ENCODE measurements around the gene COX7B2.

COX7B2 gene

DNA sequence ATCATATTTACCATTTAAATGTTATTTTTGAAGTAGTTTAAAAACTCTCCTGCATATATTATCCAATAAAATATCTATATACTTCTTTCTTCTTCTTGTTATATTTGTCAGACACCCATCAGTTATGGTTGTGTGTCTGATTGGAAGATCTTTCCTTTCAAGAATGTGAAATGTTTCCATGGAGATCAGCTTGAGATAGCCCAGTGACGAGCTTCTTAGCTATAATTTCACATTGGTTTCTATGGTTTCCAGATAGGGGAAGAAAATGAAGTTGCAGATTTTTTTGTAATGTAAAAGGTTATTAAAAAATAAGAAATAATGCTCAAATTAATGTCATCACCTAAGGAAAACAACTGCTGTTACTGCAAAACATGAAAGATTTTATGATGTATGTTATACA lies 189.0 kb downstream of the COX7B2 start:
- DNase-seq (ENCODE audit: low read depth in 2 of 2, low spot score in 1 of 2) = no peak

DNA sequence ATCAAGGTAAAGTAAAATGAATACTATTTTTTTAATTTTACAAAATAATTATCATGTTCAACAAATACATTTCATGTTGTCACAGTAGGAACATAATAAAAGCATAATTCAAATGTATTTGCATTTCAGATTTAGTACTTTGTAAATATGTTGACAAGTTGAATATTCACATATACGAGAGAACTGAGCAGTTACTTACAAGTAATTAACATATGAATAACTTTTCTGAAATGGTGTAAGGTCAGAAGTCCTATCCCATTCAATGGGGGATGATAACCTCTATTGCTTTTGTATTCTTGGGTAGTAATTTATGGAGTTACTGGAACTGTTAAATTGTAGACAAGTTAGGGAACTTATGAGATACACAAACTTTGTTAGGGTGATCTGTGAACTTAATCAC lies 191.1 kb downstream of the COX7B2 start:
- no peak for DNase-seq (ENCODE audit: low read depth in 2 of 2, low spot score in 1 of 2)

DNA sequence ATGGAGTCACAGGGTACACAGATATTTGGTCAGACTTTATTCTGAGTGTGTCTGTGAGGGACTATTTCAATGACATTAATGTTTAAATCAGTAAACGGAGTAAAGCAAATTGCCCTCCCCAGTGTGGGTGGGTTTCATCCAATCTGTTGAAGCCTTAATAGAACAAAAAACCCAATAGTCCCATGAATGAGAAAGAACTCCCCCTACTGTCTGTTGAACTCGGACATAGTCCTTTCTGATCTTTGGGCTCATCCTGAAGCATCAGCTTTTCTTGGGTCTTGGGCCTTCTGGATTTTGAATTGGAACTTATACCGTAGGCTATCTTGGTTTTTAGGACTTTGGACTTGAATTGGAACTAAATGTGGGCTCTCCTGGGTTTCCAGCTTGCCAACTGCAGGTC lies 193.6 kb downstream of the COX7B2 start:
- DNase-seq (ENCODE audit: low read depth in 2 of 2, low spot score in 1 of 2) = no peak

DNA sequence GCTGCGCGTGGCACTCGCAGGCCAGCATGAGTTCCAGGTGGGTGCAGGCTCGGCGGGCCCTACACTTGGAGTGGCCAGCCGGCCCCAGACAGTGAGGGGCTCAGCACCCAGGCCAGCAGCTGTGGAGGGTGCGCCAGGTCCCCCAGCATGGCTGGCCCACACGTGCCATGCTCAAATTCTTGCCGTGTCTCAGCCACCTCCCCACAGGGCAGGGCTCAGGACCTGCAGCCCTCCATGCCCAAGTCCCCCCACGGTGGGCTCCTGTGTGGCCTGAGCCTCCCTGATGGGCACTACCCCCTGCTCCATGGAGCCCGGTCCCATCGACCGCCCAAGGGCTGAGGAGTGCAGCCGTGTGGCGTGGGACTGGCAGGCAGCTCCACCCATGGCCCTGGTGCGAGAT lies 210.2 kb downstream of the COX7B2 start:
- no peak for DNase-seq (ENCODE audit: low read depth in 2 of 2, low spot score in 1 of 2)

Measured in stimulated activated CD8-positive, alpha-beta memory T cell treated with anti-CD3 and anti-CD28 coated beads, Interleukin-4, amount 100 ng/mL, for 4 hours (primary cell).